DOHH2 (cell line): ENCODE data around the gene KLK15.

Experiments used
- CTCF ChIP-seq: fragments of 200-600 bp; sonication (generic); IDR thresholded peaks from one replicate; pipeline ENCODE4 v1.5.1; 2014; ENCODE audit warnings: antibody characterized with exemption, mild to moderate bottlenecking, low read depth, low read length; ENCODE audit not compliant: poor library complexity, severe bottlenecking
- EZH2phosphoT487 ChIP-seq: fragments of 200-600 bp; sonication (generic); IDR thresholded peaks from 2 replicates; pipeline ENCODE4 v1.6.1; 2017; ENCODE audit warnings: borderline replicate concordance, mild to moderate bottlenecking, antibody characterized with exemption, low read length, moderate library complexity, mixed read lengths

DNA sequence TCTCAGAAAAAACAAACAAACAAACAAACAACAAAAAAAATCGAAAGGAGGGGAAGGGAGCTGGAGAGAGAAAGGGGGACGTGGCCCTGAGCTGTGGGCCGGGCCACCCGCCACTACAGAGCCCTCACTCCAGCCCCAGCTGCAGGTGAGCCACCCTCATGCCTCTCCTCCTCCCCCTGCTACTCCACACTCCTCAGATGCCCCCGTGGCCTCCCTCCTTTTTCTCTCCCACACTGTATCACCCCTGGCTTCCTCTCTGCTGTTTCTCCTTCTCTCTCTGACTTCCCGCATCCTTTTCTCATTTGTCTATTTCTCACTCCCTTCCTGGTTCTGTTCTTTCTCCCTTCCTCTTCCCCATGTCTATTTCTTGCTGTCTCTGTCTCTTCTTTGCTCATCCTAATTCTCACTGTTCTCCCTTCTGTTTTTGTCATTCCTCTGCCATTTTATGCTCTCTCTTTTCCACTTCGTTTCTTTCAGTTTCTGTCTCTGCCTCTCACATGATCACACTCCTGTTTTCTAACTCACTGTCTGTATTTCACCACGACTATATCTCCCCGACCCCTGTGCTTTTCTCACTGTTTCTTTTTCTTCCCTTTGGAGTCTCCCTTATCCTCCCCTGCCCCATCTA, 42.5 kb upstream of the KLK15 start:
- TF ChIP-seq CTCF (no peak), EZH2phosphoT487 (no peak)
